MM.1S (cell line): ENCODE measurements around the gene CIB2.
A peak's percentile ranks its signal among the peaks of the same experiment; 100 is the strongest.

ENCODE experiments used
- DNase-seq: peaks from one replicate; pipeline ENCODE4 v3.0.0-alpha.2; 2015
- H2AFZ ChIP-seq: fragments of 300-600 bp; sonication (generic); 2 replicates; pipeline ENCODE4 v1.6.0; 2016; ENCODE audit warnings: antibody characterized with exemption, low read length
- H3F3A ChIP-seq: fragments of 300-600 bp; sonication (generic); 2 replicates; pipeline ENCODE4 v1.6.1; 2016; ENCODE audit warnings: mild to moderate bottlenecking, antibody characterized with exemption, low read length, moderate library complexity, mixed read lengths; ENCODE audit not compliant: insufficient read depth
- H3K27ac ChIP-seq: fragments of 300-600 bp; sonication (generic); 2 replicates; pipeline ENCODE4 v1.5.1; 2016; ENCODE audit warnings: mild to moderate bottlenecking, low read length
- H3K27me3 ChIP-seq: fragments of 300-600 bp; sonication (generic); replicated peaks from 2 replicates; pipeline ENCODE4 v1.6.0; 2016; ENCODE audit warnings: low read length; ENCODE audit not compliant: insufficient read depth
- H3K36me3 ChIP-seq: fragments of 300-600 bp; sonication (generic); replicated peaks from 2 replicates; pipeline ENCODE4 v1.6.1; 2016; ENCODE audit warnings: mild to moderate bottlenecking, low read length, mixed read lengths; ENCODE audit not compliant: insufficient read depth
- H3K4me1 ChIP-seq: fragments of 300-600 bp; sonication (generic); 2 replicates; pipeline ENCODE4 v1.6.1; 2016; ENCODE audit warnings: low read length, mixed read lengths
- H3K4me2 ChIP-seq: fragments of 300-600 bp; sonication (generic); 2 replicates; pipeline ENCODE4 v1.6.0; 2016; ENCODE audit warnings: low read depth, low read length
- H3K4me3 ChIP-seq: fragments of 300-600 bp; sonication (generic); 2 replicates; pipeline ENCODE4 v1.5.1; 2016; ENCODE audit warnings: low read length, mixed read lengths
- H3K79me2 ChIP-seq: fragments of 300-600 bp; sonication (generic); 2 replicates; pipeline ENCODE4 v1.6.1; 2016; ENCODE audit warnings: mixed run types, low read length, mixed read lengths
- H3K9ac ChIP-seq: fragments of 300-600 bp; sonication (generic); 2 replicates; pipeline ENCODE4 v1.6.1; 2016; ENCODE audit warnings: low read length, mixed read lengths
- H3K9me2 ChIP-seq: fragments of 300-600 bp; sonication (generic); replicated peaks from 2 replicates; pipeline ENCODE4 v1.6.1; 2016; ENCODE audit warnings: mild to moderate bottlenecking, low read length, mixed read lengths; ENCODE audit not compliant: insufficient read depth
- H3K9me3 ChIP-seq: fragments of 300-600 bp; sonication (generic); replicated peaks from 2 replicates; pipeline ENCODE4 v1.6.1; 2016; ENCODE audit warnings: mild to moderate bottlenecking, low read length, mixed read lengths; ENCODE audit not compliant: insufficient read depth
- H4K20me1 ChIP-seq: fragments of 300-600 bp; sonication (generic); 2 replicates; pipeline ENCODE4 v1.6.1; 2016; ENCODE audit warnings: mild to moderate bottlenecking, low read length, moderate library complexity, mixed read lengths; ENCODE audit not compliant: insufficient read depth
- CTCF ChIP-seq: fragments of 300-600 bp; sonication (generic); IDR thresholded peaks from 2 replicates; pipeline ENCODE4 v1.5.1; 2016; ENCODE audit warnings: antibody characterized with exemption, low read length, mixed read lengths
- EZH2 ChIP-seq: fragments of 300-600 bp; sonication (generic); optimal IDR thresholded peaks from 2 replicates; pipeline ENCODE3; 2017; ENCODE audit warnings: low read depth, mild to moderate bottlenecking, antibody characterized with exemption, low read length, mixed read lengths
- EZH2phosphoT487 ChIP-seq: fragments of 300-600 bp; sonication (generic); IDR thresholded peaks from 2 replicates; pipeline ENCODE4 v1.6.1; 2018; ENCODE audit warnings: antibody characterized with exemption, low read length

Gene CIB2

GRCh38 chr15:78084449-78084750, 46.8 kb downstream of the CIB2 start:
- peak overlapping the region; percentile 27; the same call in 1 of the 2 replicates for H3K27ac ChIP-seq
- H3F3A ChIP-seq: no peaks in the 10 kb centered on the region
- no peaks in the 10 kb centered on the region for H3K79me2 ChIP-seq
- H3K9ac ChIP-seq: no peak overlapping the region
- TF ChIP-seq EZH2phosphoT487: no peak
- no peak for TF ChIP-seq EZH2
- no peak for TF ChIP-seq CTCF
- H3K36me3 ChIP-seq: no peaks in the 10 kb centered on the region
- no peak for DNase-seq
- H3K27me3 ChIP-seq: no peaks in the 10 kb centered on the region
- no peak overlapping the region for H3K4me3 ChIP-seq
- H3K4me2 ChIP-seq: 0 out of 2 replicates have a peak overlapping the region, but pooled peaks have one; percentile 4
- H3K4me1 ChIP-seq: peaks cover 23% of the 10 kb centered on the region
- no peaks in the 10 kb centered on the region for H3K9me3 ChIP-seq
- peak overlapping the region; percentile 58 for H2AFZ ChIP-seq
- H3K9me2 ChIP-seq: no peaks in the 10 kb centered on the region
- no peaks in the 10 kb centered on the region for H4K20me1 ChIP-seq

DNA sequence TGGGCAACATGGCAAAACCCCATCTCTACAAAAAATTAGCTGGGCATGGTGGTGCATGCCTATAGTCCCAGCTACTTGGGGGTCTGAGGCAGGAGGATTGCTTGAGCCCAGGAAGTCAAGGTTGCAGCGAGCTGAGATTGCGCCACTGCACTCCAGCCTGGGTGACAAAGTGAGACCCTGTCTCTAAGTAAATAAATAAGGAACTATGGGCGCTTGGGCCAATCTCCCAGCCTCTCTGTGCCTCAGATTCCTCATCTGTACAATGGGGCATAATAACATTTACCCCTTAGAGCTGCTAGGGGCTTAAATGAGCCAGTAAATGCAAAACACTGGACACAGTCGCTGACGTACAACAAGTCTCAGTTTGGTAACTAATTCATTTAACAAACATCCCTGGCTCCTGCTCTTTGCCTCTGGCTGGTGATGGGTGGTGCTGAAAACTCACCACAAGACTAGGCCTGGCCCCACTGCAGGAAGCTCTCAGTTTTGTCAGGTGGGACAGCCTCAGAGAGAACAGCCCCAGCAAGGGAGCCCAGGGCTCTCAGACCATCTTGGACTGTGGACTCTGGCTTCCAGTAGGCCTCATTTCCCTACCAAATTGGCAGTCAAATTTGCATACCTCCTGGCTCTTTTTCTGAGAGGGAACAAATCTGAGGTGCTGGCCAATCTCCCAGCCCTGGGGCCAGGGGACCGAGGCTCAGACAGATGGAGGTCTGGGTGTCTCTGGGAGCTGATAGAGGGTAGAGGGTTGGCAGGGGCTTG, 47.4 kb downstream of the CIB2 start:
- Histone ChIP-seq H3F3A (no peaks in the 10 kb centered on the region), H3K79me2 (no peaks in the 10 kb centered on the region), H3K9me3 (no peaks in the 10 kb centered on the region), H3K27me3 (no peaks in the 10 kb centered on the region), H3K4me3 (no peak overlapping the region), H3K27ac (peak overlapping the region; percentile 27; the same call in 1 of the 2 replicates), H3K9ac (no peak overlapping the region), H3K4me1 (peaks cover 23% of the 10 kb centered on the region), H3K36me3 (no peaks in the 10 kb centered on the region), H4K20me1 (no peaks in the 10 kb centered on the region), H3K4me2 (0 out of 2 replicates have a peak overlapping the region, but pooled peaks have one; percentile 4), H3K9me2 (no peaks in the 10 kb centered on the region), H2AFZ (peak overlapping the region; percentile 58)
- peak; percentile 48 for DNase-seq
- TF ChIP-seq EZH2phosphoT487 (no peak), EZH2 (no peak), CTCF (no peak)

- no peak for DNase-seq
- Histone ChIP-seq H3F3A (no peaks in the 10 kb centered on the region), H3K9ac (no peak overlapping the region), H3K4me2 (no peak overlapping the region), H3K79me2 (no peaks in the 10 kb centered on the region), H3K4me3 (no peak overlapping the region), H3K36me3 (no peaks in the 10 kb centered on the region), H3K27ac (no peak overlapping the region), H3K9me3 (no peaks in the 10 kb centered on the region), H3K9me2 (no peaks in the 10 kb centered on the region), H2AFZ (no peak overlapping the region), H3K27me3 (no peaks in the 10 kb centered on the region), H4K20me1 (no peaks in the 10 kb centered on the region), H3K4me1 (peaks cover 19% of the 10 kb centered on the region)
- TF ChIP-seq EZH2 (no peak), CTCF (no peak), EZH2phosphoT487 (no peak)
These were observed 48.1 kb downstream of the CIB2 start for GRCh38 chr15:78083186-78083585.
